ENCODE results near the gene ZCCHC3.

ZCCHC3 gene

DNA sequence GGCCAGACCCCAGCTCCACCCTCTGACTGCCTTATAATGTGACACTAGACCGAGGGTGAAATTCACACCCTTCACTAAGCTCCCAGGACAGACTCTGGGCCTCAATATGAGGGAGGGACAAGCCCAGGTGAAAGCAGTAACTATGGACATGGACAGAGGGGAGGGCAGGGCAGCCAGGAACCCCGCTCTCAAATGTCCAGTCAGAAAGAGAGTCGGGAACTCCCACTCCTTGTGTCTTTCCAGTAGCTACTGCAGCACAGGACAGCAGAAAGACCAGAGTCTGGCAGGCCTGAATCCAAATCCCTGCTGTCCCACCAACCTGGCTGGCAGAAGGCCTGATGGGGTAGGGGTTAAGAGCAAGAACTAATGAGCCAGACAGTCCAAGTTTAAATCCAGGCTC, 13.2 kb upstream of the ZCCHC3 start:
- no peak for DNase-seq (ENCODE audit: low read depth in 2 of 2)

DNA sequence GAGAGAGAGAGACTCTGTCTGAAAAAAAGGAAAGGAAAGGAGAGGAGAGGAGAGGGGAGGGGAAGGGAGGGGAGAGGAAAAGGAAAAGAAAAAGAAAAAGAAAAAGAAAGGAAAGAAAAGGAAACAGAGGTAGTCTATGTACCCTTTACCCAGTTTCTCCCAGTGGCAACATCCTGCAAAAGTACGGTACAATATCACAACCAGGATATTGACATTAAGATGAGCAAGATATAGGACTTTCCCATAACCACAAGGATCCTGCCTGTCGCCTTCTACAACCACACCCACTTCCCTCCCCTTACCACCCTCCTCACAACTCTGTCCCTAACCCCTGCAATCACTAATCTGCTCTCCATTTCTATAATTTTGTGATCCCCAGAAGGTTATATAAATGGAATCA, 10.9 kb upstream of the ZCCHC3 start:
- DNase-seq (ENCODE audit: low read depth in 2 of 2): no peak

- DNase-seq (ENCODE audit: low read depth in 2 of 2): no peak
Measured at GRCh38 chr20:288956-289692, 8.2 kb upstream of the ZCCHC3 start.

GRCh38 chr20:289693-290083, 7.7 kb upstream of the ZCCHC3 start:
- no peak for DNase-seq (ENCODE audit: low read depth in 2 of 2)

DNA sequence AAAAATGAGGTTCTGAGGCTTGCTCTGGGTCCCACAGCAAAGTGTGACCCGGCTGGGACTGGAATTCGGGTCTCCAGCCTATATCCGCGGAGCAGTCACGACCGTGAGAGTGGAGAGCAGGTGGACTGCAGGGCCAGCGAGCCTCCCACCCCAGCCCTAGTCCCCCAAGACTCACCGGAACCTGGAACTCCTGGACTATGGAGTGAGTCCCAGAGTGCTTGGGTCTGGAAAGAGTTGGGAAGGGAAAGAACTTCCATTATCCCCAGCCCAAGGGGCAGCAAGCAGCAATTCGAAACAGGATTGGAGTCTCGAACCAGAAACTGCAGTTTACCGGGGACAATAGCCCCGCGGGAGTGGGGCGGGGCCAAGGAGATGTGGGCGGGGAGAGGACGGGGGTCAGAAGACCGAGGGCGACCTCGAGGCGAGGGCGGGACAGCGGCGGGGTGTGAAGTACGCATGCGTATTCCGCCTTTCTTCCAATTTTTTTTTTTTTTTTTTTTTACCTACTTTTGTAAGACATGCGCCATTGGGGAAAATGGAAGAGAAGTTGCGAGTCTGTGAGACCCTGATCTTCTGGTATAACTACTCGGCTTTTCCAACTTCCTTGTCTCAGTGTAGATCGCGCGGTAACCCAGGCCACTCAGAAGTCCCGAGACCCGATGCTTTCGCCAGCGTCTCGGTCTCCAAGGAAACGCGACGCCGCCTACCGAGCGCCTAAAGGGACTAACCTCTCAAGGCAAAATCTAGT, 7.1 kb upstream of the ZCCHC3 start, which contains the start of gene C20orf96:
Gene C20orf96 (minus strand): TSS at position 667 of the 748 bp plus-strand sequence. CDS start 140 bp downstream, at position 527.
- DNase-seq (ENCODE audit: low read depth in 2 of 2): peak; percentile 84 to 85

- DNase-seq (ENCODE audit: low read depth in 2 of 2): no peak
Measured at GRCh38 chr20:294602-295001, 2.8 kb upstream of the ZCCHC3 start.

DNA sequence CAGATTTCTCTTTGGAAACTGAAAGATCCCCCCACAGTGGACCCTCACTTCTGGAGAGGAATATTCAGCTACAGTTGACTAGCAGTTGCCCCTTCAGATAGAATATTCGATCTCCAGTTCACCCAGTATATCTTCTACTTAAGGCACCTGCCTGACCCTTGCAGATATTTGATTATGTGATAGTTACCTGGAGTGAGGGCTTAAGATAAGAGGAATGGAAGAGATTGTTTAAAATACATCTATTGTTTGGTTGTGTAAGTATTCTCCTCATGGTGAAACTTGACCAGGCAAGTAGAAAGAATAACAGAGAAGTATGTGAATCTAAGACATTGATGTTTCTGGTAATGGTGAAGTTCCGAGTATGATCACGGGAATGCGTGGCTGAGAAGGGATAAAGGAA, 1.6 kb upstream of the ZCCHC3 start:
- DNase-seq (ENCODE audit: low read depth in 2 of 2): no peak

DNA sequence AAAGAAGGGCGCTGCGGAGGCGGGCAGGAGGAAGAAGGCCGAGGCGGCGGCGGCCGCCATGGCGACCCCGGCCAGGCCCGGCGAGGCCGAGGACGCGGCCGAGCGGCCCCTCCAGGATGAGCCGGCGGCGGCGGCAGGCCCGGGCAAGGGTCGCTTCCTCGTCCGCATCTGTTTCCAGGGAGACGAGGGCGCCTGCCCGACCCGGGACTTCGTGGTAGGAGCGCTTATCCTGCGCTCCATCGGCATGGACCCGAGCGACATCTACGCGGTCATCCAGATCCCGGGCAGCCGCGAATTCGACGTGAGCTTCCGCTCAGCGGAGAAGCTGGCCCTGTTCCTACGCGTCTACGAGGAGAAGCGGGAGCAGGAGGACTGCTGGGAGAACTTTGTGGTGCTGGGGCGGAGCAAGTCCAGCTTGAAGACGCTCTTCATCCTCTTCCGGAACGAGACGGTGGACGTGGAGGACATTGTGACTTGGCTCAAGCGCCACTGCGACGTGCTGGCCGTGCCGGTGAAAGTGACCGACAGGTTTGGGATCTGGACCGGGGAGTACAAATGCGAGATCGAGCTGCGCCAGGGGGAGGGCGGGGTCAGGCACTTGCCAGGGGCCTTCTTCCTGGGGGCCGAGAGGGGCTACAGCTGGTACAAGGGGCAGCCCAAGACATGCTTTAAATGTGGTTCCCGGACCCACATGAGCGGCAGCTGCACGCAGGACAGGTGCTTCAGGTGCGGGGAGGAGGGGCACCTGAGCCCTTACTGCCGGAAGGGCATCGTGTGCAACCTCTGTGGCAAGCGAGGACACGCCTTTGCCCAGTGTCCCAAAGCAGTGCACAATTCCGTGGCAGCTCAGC, 780 bp downstream of the ZCCHC3 start:
- DNase-seq (ENCODE audit: low read depth in 2 of 2): no peak

GRCh38 chr20:298776-299391, 1.5 kb downstream of the ZCCHC3 start:
- DNase-seq (ENCODE audit: low read depth in 2 of 2): no peak

DNA sequence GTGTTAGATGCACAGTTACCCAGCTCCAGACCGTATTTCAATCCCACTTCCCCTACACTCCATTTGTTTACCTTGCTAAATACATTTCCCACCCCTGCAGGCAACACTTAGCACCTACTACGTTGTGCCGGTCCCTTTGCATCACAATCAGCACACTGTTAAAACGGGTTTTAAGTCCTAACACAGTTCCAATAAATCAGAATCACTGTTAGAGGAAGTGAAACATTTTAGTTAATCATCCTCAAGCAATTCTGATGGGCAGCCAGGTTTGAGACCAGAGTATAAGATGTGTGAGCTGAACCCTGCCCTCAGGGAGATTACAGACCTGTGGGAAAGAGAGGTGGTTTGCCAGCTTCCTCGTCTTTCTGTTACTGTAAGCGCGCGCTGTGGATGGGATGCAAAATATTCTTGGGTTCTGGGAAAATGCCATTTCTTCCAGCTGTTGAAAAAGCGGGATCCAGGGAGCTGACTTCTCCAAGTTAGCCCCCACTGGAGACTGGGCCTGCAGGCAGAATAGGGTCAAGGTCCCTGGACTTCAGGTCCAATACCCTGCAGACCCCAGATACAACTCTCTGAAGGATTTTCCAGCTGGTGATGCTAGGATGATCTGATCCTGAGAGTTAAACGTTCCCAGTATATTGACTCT, 3.1 kb downstream of the ZCCHC3 start:
- DNase-seq (ENCODE audit: low read depth in 2 of 2): no peak

GRCh38 chr20:301886-302848, 4.8 kb downstream of the ZCCHC3 start:
- no peak for DNase-seq (ENCODE audit: low read depth in 2 of 2)

- DNase-seq (ENCODE audit: low read depth in 2 of 2): no peak
Measured at GRCh38 chr20:305745-306144, 8.4 kb downstream of the ZCCHC3 start.

- DNase-seq (ENCODE audit: low read depth in 2 of 2): no peak
Measured at GRCh38 chr20:308427-309038, 11.2 kb downstream of the ZCCHC3 start.

DNA sequence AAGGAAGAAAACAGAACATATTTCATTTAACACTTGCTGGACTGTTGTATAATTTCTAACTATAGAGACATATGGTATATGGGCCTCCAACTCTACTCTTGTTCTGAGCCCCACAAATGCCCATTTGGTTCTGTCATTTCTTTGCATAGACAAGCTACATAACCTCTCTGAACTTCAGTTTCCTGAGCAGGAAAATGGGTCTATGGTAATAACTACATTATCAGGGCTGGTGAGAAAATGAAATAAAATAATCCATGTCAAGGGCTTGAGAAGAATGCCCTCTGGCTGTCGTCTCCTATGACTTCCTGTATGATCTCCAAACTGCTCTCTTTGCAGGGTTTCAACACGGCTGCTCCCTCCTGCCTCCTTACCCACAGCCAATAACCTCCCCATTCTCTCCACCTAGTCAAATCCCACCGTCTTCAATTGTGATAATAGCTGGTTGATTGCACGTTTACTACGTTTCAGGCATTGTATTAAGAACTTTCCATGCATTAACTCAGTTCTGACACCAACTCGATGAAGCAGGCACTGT, 12.0 kb downstream of the ZCCHC3 start:
- no peak for DNase-seq (ENCODE audit: low read depth in 2 of 2)

DNA sequence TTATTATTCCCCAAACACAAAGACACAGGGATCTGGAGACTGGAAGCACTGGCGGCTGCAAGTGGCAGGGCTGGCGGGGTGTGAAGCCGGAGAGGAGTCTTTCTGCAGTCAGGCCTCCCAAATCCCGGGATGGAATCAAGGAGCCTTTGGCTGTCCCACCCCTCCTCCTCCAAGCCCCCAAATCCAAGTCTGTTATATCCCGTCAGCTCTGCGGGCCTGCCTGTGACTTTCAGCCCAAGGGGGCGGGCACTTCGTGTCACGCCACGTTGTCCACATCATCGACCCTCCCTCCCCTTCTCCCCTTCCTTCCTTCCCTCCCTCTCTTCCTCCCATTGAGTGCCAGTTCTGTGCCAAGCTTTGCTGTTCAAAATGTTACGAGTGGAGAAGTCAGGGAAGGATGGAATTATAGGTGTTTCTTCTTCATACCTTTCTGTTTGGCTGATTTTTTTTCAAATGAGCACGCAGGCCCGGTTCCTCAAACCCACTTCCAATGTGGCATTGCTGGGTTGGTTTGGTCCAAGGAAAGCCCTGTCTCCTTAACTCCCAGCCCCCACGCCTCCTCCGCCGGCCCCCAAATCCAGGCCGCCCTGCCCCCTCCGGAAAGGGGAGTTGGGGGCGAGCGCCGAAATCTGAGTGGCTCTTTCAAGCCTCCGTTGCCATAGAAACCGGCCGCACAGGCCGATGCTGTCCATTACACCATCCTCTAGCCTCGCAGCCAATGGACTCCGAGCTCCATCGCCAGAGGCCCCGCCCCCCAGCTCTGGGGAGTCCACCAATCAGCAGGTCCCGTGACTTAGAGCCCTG, 12.7 kb downstream of the ZCCHC3 start:
- DNase-seq (ENCODE audit: low read depth in 2 of 2): peak; percentile 99

GRCh38 chr20:310645-311044, 13.3 kb downstream of the ZCCHC3 start:
- no peak for DNase-seq (ENCODE audit: low read depth in 2 of 2)

DNA sequence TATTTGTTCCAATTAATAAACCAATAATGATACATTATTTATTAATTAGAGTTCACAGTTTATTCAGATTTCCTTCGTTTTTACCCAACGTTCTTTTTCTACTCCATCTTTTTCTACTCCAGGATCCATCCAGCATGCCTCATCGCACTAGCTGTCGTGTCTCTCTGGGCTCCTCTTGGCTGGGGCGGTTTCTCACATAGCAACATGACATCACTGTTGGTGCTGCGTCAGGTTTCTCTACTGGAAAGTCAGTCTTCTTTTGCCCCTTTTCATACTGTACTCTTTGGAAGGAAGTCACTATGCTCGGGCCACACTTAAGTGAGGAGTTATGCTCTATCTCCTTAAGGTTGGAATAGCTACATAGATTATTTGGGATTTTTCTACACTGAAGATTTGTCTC, 14.2 kb downstream of the ZCCHC3 start:
- DNase-seq (ENCODE audit: low read depth in 2 of 2): no peak

DNA sequence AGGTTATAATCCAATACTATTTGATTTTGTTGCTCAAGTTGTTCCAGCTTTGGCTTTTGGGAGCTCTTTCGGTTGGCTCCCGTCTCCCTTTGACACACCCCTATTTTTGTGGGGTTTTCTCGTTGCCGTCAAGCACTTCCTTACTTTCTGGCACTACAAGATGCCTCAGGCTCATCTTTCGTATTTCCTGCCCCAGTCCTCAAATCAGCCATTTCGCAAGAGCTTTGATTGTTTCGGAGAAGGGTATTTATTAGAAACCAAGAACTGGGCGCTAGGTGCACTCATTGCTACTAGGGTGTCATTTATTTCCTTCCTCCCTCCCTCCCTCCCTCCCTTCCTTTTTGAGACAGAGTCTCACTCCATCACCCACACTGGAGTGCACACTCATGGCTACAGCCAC, 14.7 kb downstream of the ZCCHC3 start:
- DNase-seq (ENCODE audit: low read depth in 2 of 2): no peak

DNA sequence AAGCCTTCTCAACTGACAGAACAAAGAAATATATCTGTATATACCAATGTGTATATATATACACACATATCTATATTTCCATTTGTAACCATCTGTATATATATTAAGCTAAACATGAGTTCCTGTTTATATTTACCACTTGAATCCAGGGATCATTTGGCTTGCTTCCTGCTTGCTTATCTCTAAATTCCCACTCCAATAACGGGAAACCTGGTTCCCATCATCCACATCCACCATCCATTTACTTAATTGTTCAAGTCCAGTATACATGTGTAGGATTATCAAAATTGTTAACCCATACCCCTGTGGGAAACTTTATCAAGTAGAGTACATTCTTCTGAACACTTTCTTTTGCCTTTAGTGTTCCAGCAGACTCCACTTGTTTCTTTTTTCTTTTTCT, 15.5 kb downstream of the ZCCHC3 start:
- DNase-seq (ENCODE audit: low read depth in 2 of 2): no peak
